ENCODE results near the gene SLC5A2. TPM values are rescaled to one million over a fixed set of nuclear protein-coding genes. Genes with fewer than 3 reads are reported as not detected.

The SLC5A2 gene
- not detected for polyA plus RNA-seq (2013, experiment 1 of 2)
- not detected for polyA plus RNA-seq (2013, experiment 2 of 2)

GRCh38 chr16:31483081-31483480 is at the start of gene SLC5A2:
Gene SLC5A2, plus strand, starts transcription at chr16:31483123. Its CDS starts 14 bp downstream, at chr16:31483137.
- no peak within 1 kb of the TSS for H3K23ac ChIP-seq (ENCODE audit: low read depth, low read length, poor library complexity)
- no peak within 1 kb of the TSS for H2BK12ac ChIP-seq (ENCODE audit: low read length)
- H2BK15ac ChIP-seq (ENCODE audit: low read length): no peak within 1 kb of the TSS
- no peak within 1 kb of the TSS for H3K4me3 ChIP-seq (ENCODE audit: low read length in 2 of 2)
- H3K4me1 ChIP-seq (ENCODE audit: control insufficient read depth in 2 of 2, insufficient read depth in 1 of 2, low read depth in 1 of 2, low read length in 2 of 2): peaks cover 4 to 5% of the 10 kb centered on the region in 2 donors
- no peak for DNase-seq (ENCODE audit: low spot score)
- no peak within 1 kb of the TSS for H4K91ac ChIP-seq (ENCODE audit: low read depth, low read length, poor library complexity)
- no peak within 1 kb of the TSS for H2BK120ac ChIP-seq (ENCODE audit: low read depth, low read length)
- no peak within 1 kb of the TSS for H3K14ac ChIP-seq (ENCODE audit: low read length)
- no peak within 1 kb of the TSS for H2AK5ac ChIP-seq (ENCODE audit: low read depth, low read length)
- H3K9me3 ChIP-seq (replicated peaks in 1 of 2; ENCODE audit: control insufficient read depth in 2 of 2, insufficient read depth in 1 of 2, low read depth in 1 of 2, low read length in 2 of 2): peaks cover 0 to 2% of the 10 kb centered on the region in 2 donors
- H2AFZ ChIP-seq (ENCODE audit: low read length): no peak within 1 kb of the TSS
- peaks cover 0 to 1% of the 10 kb centered on the region in 2 donors for H3K36me3 ChIP-seq (replicated peaks in 1 of 2; ENCODE audit: control insufficient read depth in 2 of 2, insufficient read depth in 2 of 2, low read length in 2 of 2)
- H3K18ac ChIP-seq (ENCODE audit: low read length): no peak within 1 kb of the TSS
- H3K27me3 ChIP-seq (ENCODE audit: control insufficient read depth in 3 of 3, insufficient read depth in 3 of 3, low read depth in 1 of 3, low read length in 3 of 3): peaks cover 13 to 69% (median 15%) of the 10 kb centered on the region in 3 experiments
- no peak within 1 kb of the TSS for H2BK5ac ChIP-seq (ENCODE audit: low read length)
- H3K79me1 ChIP-seq (ENCODE audit: low read depth, low read length): no peaks in the 10 kb centered on the region
- H4K8ac ChIP-seq (ENCODE audit: low read depth, low read length): no peak within 1 kb of the TSS
- no CpG with 5 or more reads among the region's 4 CpGs for WGBS, 2 donors (ENCODE audit: extremely low coverage in 2 of 2, insufficient read length in 2 of 2, insufficient replicate concordance in 1 of 2)
- no peak within 1 kb of the TSS for H3K27ac ChIP-seq (replicated peaks; ENCODE audit: low read length)
- no peak within 1 kb of the TSS for H3K4me2 ChIP-seq (ENCODE audit: insufficient read depth, low read length, poor library complexity, severe bottlenecking)
- H3K9ac ChIP-seq (ENCODE audit: low read depth, low read length, poor library complexity): no peak within 1 kb of the TSS
- no peak within 1 kb of the TSS for H3K4ac ChIP-seq (ENCODE audit: low read length)

- Histone ChIP-seq H3K4me2 (ENCODE audit: insufficient read depth, low read length, poor library complexity, severe bottlenecking) (no peak overlapping the region), H2BK15ac (ENCODE audit: low read length) (no peak overlapping the region), H3K4ac (ENCODE audit: low read length) (no peak overlapping the region), H3K9me3 (replicated peaks in 1 of 2; ENCODE audit: control insufficient read depth in 2 of 2, insufficient read depth in 1 of 2, low read depth in 1 of 2, low read length in 2 of 2) (no peaks in the 10 kb centered on the region), H3K18ac (ENCODE audit: low read length) (no peak overlapping the region), H3K14ac (ENCODE audit: low read length) (no peak overlapping the region), H3K9ac (ENCODE audit: low read depth, low read length, poor library complexity) (no peak overlapping the region), H2AK5ac (ENCODE audit: low read depth, low read length) (no peak overlapping the region), H3K4me1 (ENCODE audit: control insufficient read depth in 2 of 2, insufficient read depth in 1 of 2, low read depth in 1 of 2, low read length in 2 of 2) (no peaks in the 10 kb centered on the region), H4K8ac (ENCODE audit: low read depth, low read length) (no peak overlapping the region), H3K23ac (ENCODE audit: low read depth, low read length, poor library complexity) (no peak overlapping the region), H3K79me1 (ENCODE audit: low read depth, low read length) (no peaks in the 10 kb centered on the region), H3K27me3 (ENCODE audit: control insufficient read depth in 3 of 3, insufficient read depth in 3 of 3, low read depth in 1 of 3, low read length in 3 of 3) (peaks cover 0 to 3% (median 0%) of the 10 kb centered on the region in 3 experiments), H3K36me3 (replicated peaks in 1 of 2; ENCODE audit: control insufficient read depth in 2 of 2, insufficient read depth in 2 of 2, low read length in 2 of 2) (no peaks in the 10 kb centered on the region), H2BK12ac (ENCODE audit: low read length) (no peak overlapping the region), H2AFZ (ENCODE audit: low read length) (peak overlapping the region; percentile 40), H3K27ac (replicated peaks; ENCODE audit: low read length) (no peak overlapping the region), H4K91ac (ENCODE audit: low read depth, low read length, poor library complexity) (no peak overlapping the region), H2BK5ac (ENCODE audit: low read length) (peak overlapping the region; percentile 75), H2BK120ac (ENCODE audit: low read depth, low read length) (no peak overlapping the region), H3K4me3 (ENCODE audit: low read length in 2 of 2) (no peak overlapping the region)
- no CpG with 5 or more reads among the region's 47 CpGs for WGBS, 2 donors (ENCODE audit: extremely low coverage in 2 of 2, insufficient read length in 2 of 2, insufficient replicate concordance in 1 of 2)
- no peak for DNase-seq (ENCODE audit: low spot score)
Observed at GRCh38 chr16:31435341-31436220, 47.3 kb upstream of the SLC5A2 start.

DNA sequence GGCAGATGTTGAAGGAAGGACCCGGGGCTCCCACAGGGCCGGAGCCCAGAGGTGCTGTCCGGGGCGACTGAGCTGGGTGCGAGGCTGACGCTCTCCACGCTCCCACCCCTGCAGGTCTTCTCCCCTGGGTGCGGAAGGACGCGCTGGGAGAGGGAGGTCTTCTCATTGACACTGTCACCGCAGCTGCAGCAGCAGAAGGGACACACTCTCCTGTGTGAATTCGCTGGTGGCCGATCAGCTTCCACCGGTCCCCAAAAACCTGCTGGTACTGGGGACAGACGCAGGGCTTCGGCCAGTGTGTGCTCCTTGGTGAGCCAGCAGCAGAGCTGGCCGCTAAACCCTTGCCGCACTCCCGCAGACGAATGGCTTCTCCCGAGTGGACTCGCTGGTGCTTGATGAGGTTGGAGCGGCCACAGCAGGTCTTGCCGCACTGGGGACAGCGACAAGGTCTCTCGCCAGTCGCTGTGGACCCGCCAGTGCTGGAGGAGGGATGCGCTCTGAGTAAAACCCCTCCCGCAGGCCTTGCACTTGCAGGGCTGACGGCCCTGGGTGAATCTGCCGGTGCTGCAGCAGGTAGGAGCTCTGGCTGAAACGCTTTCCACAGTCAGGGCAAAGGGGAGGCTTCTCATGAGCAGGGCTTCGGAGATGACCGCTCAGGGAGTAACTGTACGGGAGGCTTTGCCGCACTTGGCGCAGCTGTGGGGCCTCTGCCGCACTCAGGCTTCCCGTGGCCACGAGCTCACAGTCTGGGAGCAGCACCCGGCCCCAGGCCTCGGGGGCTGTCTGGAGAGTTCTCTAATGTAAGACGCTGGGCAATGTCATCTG is 46.5 kb upstream of the SLC5A2 start:
- Histone ChIP-seq H3K27ac (replicated peaks; ENCODE audit: low read length) (no peak overlapping the region), H3K23ac (ENCODE audit: low read depth, low read length, poor library complexity) (no peak overlapping the region), H3K9ac (ENCODE audit: low read depth, low read length, poor library complexity) (no peak overlapping the region), H3K4me3 (ENCODE audit: low read length in 2 of 2) (no peak overlapping the region), H4K8ac (ENCODE audit: low read depth, low read length) (no peak overlapping the region), H2BK120ac (ENCODE audit: low read depth, low read length) (no peak overlapping the region), H2AFZ (ENCODE audit: low read length) (peak overlapping the region; percentile 40), H3K27me3 (ENCODE audit: control insufficient read depth in 3 of 3, insufficient read depth in 3 of 3, low read depth in 1 of 3, low read length in 3 of 3) (no peaks in the 10 kb centered on the region), H2AK5ac (ENCODE audit: low read depth, low read length) (peak overlapping the region; percentile 83), H3K18ac (ENCODE audit: low read length) (peak overlapping the region; percentile 13), H3K4me2 (ENCODE audit: insufficient read depth, low read length, poor library complexity, severe bottlenecking) (no peak overlapping the region), H3K36me3 (replicated peaks in 1 of 2; ENCODE audit: control insufficient read depth in 2 of 2, insufficient read depth in 2 of 2, low read length in 2 of 2) (no peaks in the 10 kb centered on the region), H2BK5ac (ENCODE audit: low read length) (peak overlapping the region; percentile 75), H3K4ac (ENCODE audit: low read length) (no peak overlapping the region), H3K14ac (ENCODE audit: low read length) (peak overlapping the region; percentile 87), H3K79me1 (ENCODE audit: low read depth, low read length) (no peaks in the 10 kb centered on the region), H4K91ac (ENCODE audit: low read depth, low read length, poor library complexity) (no peak overlapping the region), H3K4me1 (ENCODE audit: control insufficient read depth in 2 of 2, insufficient read depth in 1 of 2, low read depth in 1 of 2, low read length in 2 of 2) (no peaks in the 10 kb centered on the region), H2BK12ac (ENCODE audit: low read length) (no peak overlapping the region), H2BK15ac (ENCODE audit: low read length) (no peak overlapping the region), H3K9me3 (replicated peaks in 1 of 2; ENCODE audit: control insufficient read depth in 2 of 2, insufficient read depth in 1 of 2, low read depth in 1 of 2, low read length in 2 of 2) (no peaks in the 10 kb centered on the region)
- no CpG with 5 or more reads among the region's 44 CpGs for WGBS, 2 donors (ENCODE audit: extremely low coverage in 2 of 2, insufficient read length in 2 of 2, insufficient replicate concordance in 1 of 2)
- DNase-seq (ENCODE audit: low spot score): no peak

DNA sequence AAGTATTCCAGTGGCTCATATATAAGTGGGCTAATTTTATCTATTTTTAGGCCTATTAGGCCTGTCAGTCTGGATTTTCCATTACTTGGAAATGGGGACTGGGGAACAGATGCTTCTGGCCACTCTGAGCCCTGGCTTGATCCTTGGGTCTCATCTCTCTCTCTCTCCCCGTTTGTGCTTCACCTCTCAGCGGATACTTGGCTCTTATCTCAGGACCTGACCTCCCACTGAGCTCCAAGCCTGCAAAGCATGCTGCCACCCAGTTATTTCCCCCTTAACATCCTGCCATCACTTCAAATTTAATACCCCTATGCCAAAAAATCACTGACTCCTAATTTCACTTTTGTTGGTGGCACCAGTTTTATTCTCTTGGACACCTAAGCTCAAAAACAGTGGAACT is 44.5 kb upstream of the SLC5A2 start:
- Histone ChIP-seq H2BK120ac (ENCODE audit: low read depth, low read length) (no peak overlapping the region), H2BK12ac (ENCODE audit: low read length) (no peak overlapping the region), H3K4me3 (ENCODE audit: low read length in 2 of 2) (no peak overlapping the region), H3K23ac (ENCODE audit: low read depth, low read length, poor library complexity) (no peak overlapping the region), H3K9ac (ENCODE audit: low read depth, low read length, poor library complexity) (no peak overlapping the region), H3K14ac (ENCODE audit: low read length) (no peak overlapping the region), H2BK5ac (ENCODE audit: low read length) (no peak overlapping the region), H4K91ac (ENCODE audit: low read depth, low read length, poor library complexity) (no peak overlapping the region), H2BK15ac (ENCODE audit: low read length) (no peak overlapping the region), H3K27ac (replicated peaks; ENCODE audit: low read length) (no peak overlapping the region), H2AFZ (ENCODE audit: low read length) (no peak overlapping the region), H3K18ac (ENCODE audit: low read length) (no peak overlapping the region), H3K4me2 (ENCODE audit: insufficient read depth, low read length, poor library complexity, severe bottlenecking) (no peak overlapping the region), H3K27me3 (ENCODE audit: control insufficient read depth in 3 of 3, insufficient read depth in 3 of 3, low read depth in 1 of 3, low read length in 3 of 3) (no peaks in the 10 kb centered on the region), H3K79me1 (ENCODE audit: low read depth, low read length) (no peaks in the 10 kb centered on the region), H4K8ac (ENCODE audit: low read depth, low read length) (no peak overlapping the region), H3K36me3 (replicated peaks in 1 of 2; ENCODE audit: control insufficient read depth in 2 of 2, insufficient read depth in 2 of 2, low read length in 2 of 2) (no peaks in the 10 kb centered on the region), H3K4ac (ENCODE audit: low read length) (no peak overlapping the region), H2AK5ac (ENCODE audit: low read depth, low read length) (no peak overlapping the region), H3K4me1 (ENCODE audit: control insufficient read depth in 2 of 2, insufficient read depth in 1 of 2, low read depth in 1 of 2, low read length in 2 of 2) (no peaks in the 10 kb centered on the region), H3K9me3 (replicated peaks in 1 of 2; ENCODE audit: control insufficient read depth in 2 of 2, insufficient read depth in 1 of 2, low read depth in 1 of 2, low read length in 2 of 2) (no peaks in the 10 kb centered on the region)
- WGBS, 2 donors (ENCODE audit: extremely low coverage in 2 of 2, insufficient read length in 2 of 2, insufficient replicate concordance in 1 of 2): no CpG with 5 or more reads among the region's 2 CpGs
- DNase-seq (ENCODE audit: low spot score): no peak
